DOHH2 (cell line): ENCODE results near the gene SUN2.

Source experiments
- H3F3A ChIP-seq: fragments of 200-600 bp; sonication (generic), shearing (Covaris generic); 2 replicates; pipeline ENCODE4 v1.6.0; 2016; ENCODE audit warnings: antibody characterized with exemption, mild to moderate bottlenecking; ENCODE audit not compliant: control insufficient read depth, insufficient read depth
- H3K27ac ChIP-seq: fragments of 200-600 bp; sonication (generic); 2 replicates; pipeline ENCODE4 v1.5.1; 2014; ENCODE audit warnings: low read depth, mild to moderate bottlenecking, low read length, moderate library complexity
- H3K27me3 ChIP-seq: fragments of 200-600 bp; sonication (generic); 2 replicates; pipeline ENCODE4 v1.6.1; 2014; ENCODE audit warnings: mild to moderate bottlenecking, low read length, mixed read lengths; ENCODE audit not compliant: control insufficient read depth
- H3K36me3 ChIP-seq: fragments of 200-600 bp; sonication (generic); 2 replicates; pipeline ENCODE4 v1.6.1; 2014; ENCODE audit warnings: mild to moderate bottlenecking, low read length, moderate library complexity, mixed read lengths; ENCODE audit not compliant: control insufficient read depth
- H3K4me1 ChIP-seq: fragments of 200-600 bp; sonication (generic); 2 replicates; pipeline ENCODE4 v1.6.1; 2014; ENCODE audit warnings: mild to moderate bottlenecking, low read length, mixed read lengths; ENCODE audit not compliant: control insufficient read depth
- H3K4me2 ChIP-seq: fragments of 200-600 bp; sonication (generic); 2 replicates; pipeline ENCODE4 v1.6.0; 2014; ENCODE audit warnings: mild to moderate bottlenecking, low read length, moderate library complexity
- H3K4me3 ChIP-seq: fragments of 200-600 bp; sonication (generic); 2 replicates; pipeline ENCODE4 v1.5.1; 2014; ENCODE audit warnings: mild to moderate bottlenecking, low read length, mixed read lengths
- H3K79me2 ChIP-seq: fragments of 200-600 bp; sonication (generic); 2 replicates; pipeline ENCODE4 v1.6.1; 2014; ENCODE audit warnings: mild to moderate bottlenecking, low read length, mixed read lengths; ENCODE audit not compliant: control insufficient read depth
- H3K9me2 ChIP-seq: fragments of 200-600 bp; sonication (generic); replicated peaks from 2 replicates; pipeline ENCODE4 v1.6.1; 2014; ENCODE audit warnings: mild to moderate bottlenecking, low read length, mixed read lengths; ENCODE audit not compliant: control insufficient read depth
- H3K9me3 ChIP-seq: fragments of 200-600 bp; sonication (generic); 2 replicates; pipeline ENCODE4 v1.6.1; 2014; ENCODE audit warnings: antibody characterized with exemption, low read length, mixed read lengths; ENCODE audit not compliant: control insufficient read depth, insufficient read depth
- H4K20me1 ChIP-seq: fragments of 200-600 bp; sonication (generic); 2 replicates; pipeline ENCODE4 v1.6.0; 2014; ENCODE audit warnings: low read depth, mild to moderate bottlenecking, antibody characterized with exemption, low read length, moderate library complexity; ENCODE audit not compliant: control insufficient read depth, insufficient read depth
- EZH2phosphoT487 ChIP-seq: fragments of 200-600 bp; sonication (generic); IDR thresholded peaks from 2 replicates; pipeline ENCODE4 v1.6.1; 2017; ENCODE audit warnings: borderline replicate concordance, mild to moderate bottlenecking, antibody characterized with exemption, low read length, moderate library complexity, mixed read lengths
- TF ChIP-seq, protein P1 (sequence below): fragments of 200-600 bp; sonication (generic); IDR thresholded peaks from one replicate; pipeline ENCODE4 v1.5.1; 2014; ENCODE audit warnings: antibody characterized with exemption, mild to moderate bottlenecking, low read depth, low read length; ENCODE audit not compliant: poor library complexity, severe bottlenecking

Gene SUN2

GRCh38 chr22:38738475-38739070 is 17.2 kb downstream of the SUN2 start:
- H3K36me3 ChIP-seq, result peaks cover 98% of the 10 kb centered on the region
- H3K79me2 ChIP-seq, result no peaks in the 10 kb centered on the region
- H4K20me1 ChIP-seq, result no peaks in the 10 kb centered on the region
- H3K9me2 ChIP-seq, result no peaks in the 10 kb centered on the region
- H3K27ac ChIP-seq, result no peak overlapping the region
- H3K27me3 ChIP-seq, result no peaks in the 10 kb centered on the region
- H3K9me3 ChIP-seq, result no peaks in the 10 kb centered on the region
- no peak overlapping the region for H3K4me2 ChIP-seq
- TF ChIP-seq, protein P1, sequence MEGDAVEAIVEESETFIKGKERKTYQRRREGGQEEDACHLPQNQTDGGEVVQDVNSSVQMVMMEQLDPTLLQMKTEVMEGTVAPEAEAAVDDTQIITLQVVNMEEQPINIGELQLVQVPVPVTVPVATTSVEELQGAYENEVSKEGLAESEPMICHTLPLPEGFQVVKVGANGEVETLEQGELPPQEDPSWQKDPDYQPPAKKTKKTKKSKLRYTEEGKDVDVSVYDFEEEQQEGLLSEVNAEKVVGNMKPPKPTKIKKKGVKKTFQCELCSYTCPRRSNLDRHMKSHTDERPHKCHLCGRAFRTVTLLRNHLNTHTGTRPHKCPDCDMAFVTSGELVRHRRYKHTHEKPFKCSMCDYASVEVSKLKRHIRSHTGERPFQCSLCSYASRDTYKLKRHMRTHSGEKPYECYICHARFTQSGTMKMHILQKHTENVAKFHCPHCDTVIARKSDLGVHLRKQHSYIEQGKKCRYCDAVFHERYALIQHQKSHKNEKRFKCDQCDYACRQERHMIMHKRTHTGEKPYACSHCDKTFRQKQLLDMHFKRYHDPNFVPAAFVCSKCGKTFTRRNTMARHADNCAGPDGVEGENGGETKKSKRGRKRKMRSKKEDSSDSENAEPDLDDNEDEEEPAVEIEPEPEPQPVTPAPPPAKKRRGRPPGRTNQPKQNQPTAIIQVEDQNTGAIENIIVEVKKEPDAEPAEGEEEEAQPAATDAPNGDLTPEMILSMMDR, result no peak
- TF ChIP-seq EZH2phosphoT487, result no peak
- H3K4me1 ChIP-seq, result no peaks in the 10 kb centered on the region
- no peaks in the 10 kb centered on the region; the same call in 1 of the 2 replicates for H3F3A ChIP-seq
- H3K4me3 ChIP-seq, result no peak overlapping the region

DNA sequence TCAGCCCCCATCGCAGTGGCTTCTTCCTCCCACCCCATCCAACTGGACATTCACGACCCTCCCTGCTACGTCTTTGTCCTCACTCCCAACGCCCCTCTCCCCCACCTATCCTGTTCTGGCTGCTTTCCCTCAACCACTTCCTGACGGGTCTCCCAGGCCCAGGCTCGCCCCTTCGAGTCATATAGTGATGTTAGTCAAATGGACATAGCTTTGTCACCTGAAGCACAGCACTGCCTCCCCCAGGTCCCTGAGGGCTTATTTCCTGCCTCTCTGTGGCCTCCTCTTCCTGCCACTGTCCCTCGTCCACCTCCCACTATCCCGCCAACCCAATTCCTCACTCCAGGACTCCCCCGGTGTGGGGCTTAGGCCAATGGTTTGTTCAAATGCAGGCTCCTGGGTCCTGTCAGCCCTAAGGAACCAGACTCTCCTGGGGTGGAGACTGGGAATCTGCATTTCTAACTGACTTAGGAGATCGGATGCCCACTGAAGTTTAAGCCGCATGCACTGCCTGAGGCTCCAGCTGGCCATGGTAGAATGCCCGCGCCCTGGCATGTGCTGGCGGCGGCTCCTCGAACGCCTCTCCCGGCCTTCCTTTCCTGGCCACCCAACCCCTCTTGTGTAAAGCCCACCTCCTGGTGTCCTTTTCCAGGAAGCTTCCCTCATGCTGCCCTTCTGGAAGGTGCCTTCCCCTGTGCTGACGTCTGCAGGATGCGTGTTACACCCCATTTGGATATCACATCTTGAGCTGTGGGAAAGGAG is 18.3 kb downstream of the SUN2 start:
- no peaks in the 10 kb centered on the region; the same call in 1 of the 2 replicates for H3F3A ChIP-seq
- H3K4me3 ChIP-seq, result no peak overlapping the region
- H3K36me3 ChIP-seq, result peaks cover 97% of the 10 kb centered on the region
- no peak overlapping the region for H3K4me2 ChIP-seq
- H4K20me1 ChIP-seq, result no peaks in the 10 kb centered on the region
- H3K9me2 ChIP-seq, result no peaks in the 10 kb centered on the region
- H3K9me3 ChIP-seq, result no peaks in the 10 kb centered on the region
- H3K27me3 ChIP-seq, result no peaks in the 10 kb centered on the region
- H3K79me2 ChIP-seq, result no peaks in the 10 kb centered on the region
- no peaks in the 10 kb centered on the region for H3K4me1 ChIP-seq
- H3K27ac ChIP-seq, result no peak overlapping the region
- no peak for TF ChIP-seq EZH2phosphoT487
- TF ChIP-seq, protein P1, result no peak

- no peaks in the 10 kb centered on the region for H3K79me2 ChIP-seq
- H3K4me3 ChIP-seq, result no peak overlapping the region
- no peaks in the 10 kb centered on the region for H3K9me3 ChIP-seq
- H3K27ac ChIP-seq, result no peak overlapping the region
- H4K20me1 ChIP-seq, result no peaks in the 10 kb centered on the region
- no peaks in the 10 kb centered on the region; the same call in 1 of the 2 replicates for H3F3A ChIP-seq
- no peak overlapping the region for H3K4me2 ChIP-seq
- no peaks in the 10 kb centered on the region for H3K27me3 ChIP-seq
- no peak for TF ChIP-seq EZH2phosphoT487
- TF ChIP-seq, protein P1, result no peak
- no peaks in the 10 kb centered on the region for H3K4me1 ChIP-seq
- no peaks in the 10 kb centered on the region for H3K9me2 ChIP-seq
- peaks cover 97% of the 10 kb centered on the region for H3K36me3 ChIP-seq
Measured at GRCh38 chr22:38736257-38736570, 19.6 kb downstream of the SUN2 start.
